Neural crest cell (in vitro differentiated cells): ENCODE results near the gene CCDC184. TPM values are rescaled to one million over a fixed set of nuclear protein-coding genes. Genes with fewer than 3 reads are reported as not detected.
"Not testable (repeated sequence)": the region's sequence is repeated elsewhere in the genome, so short reads cannot be mapped to it uniquely, and the experiment has no call there.

Experiments
- DNase-seq: peaks from one replicate; pipeline ENCODE4 v3.0.0; 2021; ENCODE audit warnings: low read depth, mixed read lengths, low spot score
- H3K27ac Mint-ChIP-seq: one replicate; pipeline ENCODE4 v1.8.0; 2021; ENCODE audit warnings: mild to moderate bottlenecking, mixed read lengths; ENCODE audit not compliant: unreplicated experiment
- H3K27me3 Mint-ChIP-seq: 2 replicates; pipeline ENCODE4 v1.8.0; 2021; ENCODE audit warnings: low read depth, mild to moderate bottlenecking, mixed read lengths
- H3K36me3 Mint-ChIP-seq: 2 replicates; pipeline ENCODE4 v1.8.0; 2021; ENCODE audit warnings: low read depth, mild to moderate bottlenecking, mixed read lengths
- H3K4me1 Mint-ChIP-seq: 2 replicates; pipeline ENCODE4 v1.8.0; 2021; ENCODE audit warnings: mixed read lengths
- H3K4me3 Mint-ChIP-seq: one replicate; pipeline ENCODE4 v1.8.0; 2021; ENCODE audit warnings: mild to moderate bottlenecking, mixed read lengths
- H3K9me3 Mint-ChIP-seq: 2 replicates; pipeline ENCODE4 v1.8.0; 2021; ENCODE audit warnings: mixed read lengths
- total RNA-seq: library from RNA; stranded (reverse); gene quantifications from 2 replicates; pipeline ENCODE4 v1.2.1, GENCODE V29; 2021
- TF ChIP-seq, protein P1 (sequence below): fragments of 200-600 bp; sonication (generic); conservative IDR thresholded peaks from 2 replicates; pipeline ENCODE4 v1.5.0; 2021; ENCODE audit warnings: antibody characterized with exemption, mild to moderate bottlenecking

CCDC184 gene
- total RNA-seq, 1 donor from 2014 or later, result 12.6 TPM

DNA sequence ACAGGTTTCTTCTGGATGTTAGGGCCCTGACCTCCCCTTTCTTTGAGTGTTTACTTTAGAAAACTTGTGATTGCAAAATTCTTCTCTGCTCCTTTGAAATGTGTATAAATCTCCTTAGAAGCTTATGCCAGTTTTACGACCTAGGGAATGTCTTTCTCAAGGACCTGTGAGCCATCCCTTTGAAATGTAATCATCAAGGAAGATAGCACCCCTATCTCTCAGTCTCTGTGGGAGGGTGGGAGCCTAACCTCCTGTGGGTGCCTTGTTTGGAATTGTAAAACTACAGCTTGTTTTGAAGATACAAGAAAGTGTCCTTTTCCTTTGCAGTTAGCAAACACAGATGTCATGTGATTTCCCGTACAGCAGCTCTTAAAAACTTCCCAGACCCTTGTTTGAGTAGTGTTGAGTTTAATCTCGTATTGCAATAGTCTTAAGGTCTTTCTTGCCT lies 16.4 kb downstream of the CCDC184 start:
- Mint-ChIP-seq H3K36me3 (peaks cover 23% of the 10 kb centered on the region), H3K4me1 (peaks cover 10% of the 10 kb centered on the region), H3K27me3 (peaks cover 6% of the 10 kb centered on the region), H3K27ac (peak overlapping the region; percentile 21), H3K4me3 (peak overlapping the region; percentile 89), H3K9me3 (peaks cover 23% of the 10 kb centered on the region)
- DNase-seq, result no peak
- TF ChIP-seq, protein P1, sequence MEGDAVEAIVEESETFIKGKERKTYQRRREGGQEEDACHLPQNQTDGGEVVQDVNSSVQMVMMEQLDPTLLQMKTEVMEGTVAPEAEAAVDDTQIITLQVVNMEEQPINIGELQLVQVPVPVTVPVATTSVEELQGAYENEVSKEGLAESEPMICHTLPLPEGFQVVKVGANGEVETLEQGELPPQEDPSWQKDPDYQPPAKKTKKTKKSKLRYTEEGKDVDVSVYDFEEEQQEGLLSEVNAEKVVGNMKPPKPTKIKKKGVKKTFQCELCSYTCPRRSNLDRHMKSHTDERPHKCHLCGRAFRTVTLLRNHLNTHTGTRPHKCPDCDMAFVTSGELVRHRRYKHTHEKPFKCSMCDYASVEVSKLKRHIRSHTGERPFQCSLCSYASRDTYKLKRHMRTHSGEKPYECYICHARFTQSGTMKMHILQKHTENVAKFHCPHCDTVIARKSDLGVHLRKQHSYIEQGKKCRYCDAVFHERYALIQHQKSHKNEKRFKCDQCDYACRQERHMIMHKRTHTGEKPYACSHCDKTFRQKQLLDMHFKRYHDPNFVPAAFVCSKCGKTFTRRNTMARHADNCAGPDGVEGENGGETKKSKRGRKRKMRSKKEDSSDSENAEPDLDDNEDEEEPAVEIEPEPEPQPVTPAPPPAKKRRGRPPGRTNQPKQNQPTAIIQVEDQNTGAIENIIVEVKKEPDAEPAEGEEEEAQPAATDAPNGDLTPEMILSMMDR, result no peak

GRCh38 chr12:48201091-48201490 lies 17.6 kb downstream of the CCDC184 start:
- H3K27me3 Mint-ChIP-seq, result no peaks in the 10 kb centered on the region
- peaks cover 23% of the 10 kb centered on the region for H3K9me3 Mint-ChIP-seq
- H3K36me3 Mint-ChIP-seq, result peaks cover 27% of the 10 kb centered on the region
- peaks cover 10% of the 10 kb centered on the region for H3K4me1 Mint-ChIP-seq
- H3K4me3 Mint-ChIP-seq, result no peak overlapping the region
- no peak for DNase-seq
- TF ChIP-seq, protein P1, result no peak
- H3K27ac Mint-ChIP-seq, result no peak overlapping the region

DNA sequence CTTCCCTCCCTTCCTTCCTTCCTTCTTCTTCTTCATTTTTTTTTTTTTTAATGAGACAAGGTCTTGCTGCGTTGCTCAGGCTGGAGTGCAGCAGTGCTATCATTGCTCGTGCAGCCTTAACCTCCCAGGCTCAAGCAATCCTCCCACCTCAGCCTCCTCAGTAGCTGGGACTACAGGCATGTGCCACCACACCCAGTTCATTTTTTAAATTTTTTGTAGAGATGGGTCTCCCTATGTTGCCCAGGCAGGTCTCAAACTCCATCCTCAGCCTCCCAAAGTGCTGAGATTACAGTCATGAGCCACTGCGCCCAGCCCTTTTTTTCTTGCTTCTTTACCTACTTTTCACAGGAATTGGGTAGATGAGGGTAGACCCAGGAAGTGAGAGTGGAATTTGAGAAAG lies 18.1 kb downstream of the CCDC184 start:
- Mint-ChIP-seq H3K9me3 (peaks cover 27% of the 10 kb centered on the region), H3K4me3 (no peak overlapping the region), H3K4me1 (peaks cover 10% of the 10 kb centered on the region), H3K27ac (no peak overlapping the region), H3K27me3 (no peaks in the 10 kb centered on the region), H3K36me3 (peaks cover 31% of the 10 kb centered on the region)
- DNase-seq, result no peak
- TF ChIP-seq, protein P1, result no peak

- no peak overlapping the region for H3K4me3 Mint-ChIP-seq
Measured at GRCh38 chr12:48202766-48203165, 19.3 kb downstream of the CCDC184 start.

GRCh38 chr12:48203192-48203591 lies 19.7 kb downstream of the CCDC184 start, which contains the start of gene OR10AD1:
TSS of gene OR10AD1 (minus strand) at chr12:48203292. CDS start at chr12:48203292, 0 bp downstream.
- Mint-ChIP-seq H3K4me3 (no peak within 1 kb of the TSS), H3K36me3 (peaks cover 39% of the 10 kb centered on the region), H3K27me3 (no peaks in the 10 kb centered on the region), H3K9me3 (peaks cover 34% of the 10 kb centered on the region), H3K27ac (no peak within 1 kb of the TSS), H3K4me1 (peaks cover 5% of the 10 kb centered on the region)
- DNase-seq, result no peak
- TF ChIP-seq, protein P1, result no peak

More at GRCh38 chr12:48202766-48203165, 19.3 kb downstream of the CCDC184 start:
- no peak overlapping the region for H3K27ac Mint-ChIP-seq
- peaks cover 39% of the 10 kb centered on the region for H3K36me3 Mint-ChIP-seq
- TF ChIP-seq, protein P1, result no peak
- H3K4me1 Mint-ChIP-seq, result peaks cover 5% of the 10 kb centered on the region
- peaks cover 34% of the 10 kb centered on the region for H3K9me3 Mint-ChIP-seq
- H3K27me3 Mint-ChIP-seq, result no peaks in the 10 kb centered on the region
- no peak for DNase-seq

- peaks cover 21% of the 10 kb centered on the region for H3K36me3 Mint-ChIP-seq
- not testable (repeated sequence) for H3K4me3 Mint-ChIP-seq, DNase-seq, H3K4me1 Mint-ChIP-seq, H3K27ac Mint-ChIP-seq
- H3K9me3 Mint-ChIP-seq, result peaks cover 12% of the 10 kb centered on the region
- H3K27me3 Mint-ChIP-seq, result peaks cover 13% of the 10 kb centered on the region
Measured at GRCh38 chr12:48209495-48209894, 26.1 kb downstream of the CCDC184 start.
